HL-60 (cell line): ENCODE data around the gene ONECUT2.

Experiments used
- GABPA ChIP-seq: IDR thresholded peaks from 2 replicates; pipeline ENCODE4 v1.6.1; 2012; ENCODE audit warnings: low read depth
- POLR2AphosphoS5 ChIP-seq: IDR thresholded peaks from 2 replicates; pipeline ENCODE4 v1.6.1; 2012; ENCODE audit warnings: low read depth
- TF ChIP-seq, protein P1 (sequence below): IDR thresholded peaks from one replicate; pipeline ENCODE4 v1.5.1; 2011; ENCODE audit warnings: low read length, control low read depth, inconsistent platforms; ENCODE audit not compliant: insufficient read depth
- TF ChIP-seq, protein P2 (sequence below): IDR thresholded peaks from 2 replicates; pipeline ENCODE4 v1.6.1; 2012; ENCODE audit warnings: low read depth; ENCODE audit not compliant: insufficient replicate concordance

DNA sequence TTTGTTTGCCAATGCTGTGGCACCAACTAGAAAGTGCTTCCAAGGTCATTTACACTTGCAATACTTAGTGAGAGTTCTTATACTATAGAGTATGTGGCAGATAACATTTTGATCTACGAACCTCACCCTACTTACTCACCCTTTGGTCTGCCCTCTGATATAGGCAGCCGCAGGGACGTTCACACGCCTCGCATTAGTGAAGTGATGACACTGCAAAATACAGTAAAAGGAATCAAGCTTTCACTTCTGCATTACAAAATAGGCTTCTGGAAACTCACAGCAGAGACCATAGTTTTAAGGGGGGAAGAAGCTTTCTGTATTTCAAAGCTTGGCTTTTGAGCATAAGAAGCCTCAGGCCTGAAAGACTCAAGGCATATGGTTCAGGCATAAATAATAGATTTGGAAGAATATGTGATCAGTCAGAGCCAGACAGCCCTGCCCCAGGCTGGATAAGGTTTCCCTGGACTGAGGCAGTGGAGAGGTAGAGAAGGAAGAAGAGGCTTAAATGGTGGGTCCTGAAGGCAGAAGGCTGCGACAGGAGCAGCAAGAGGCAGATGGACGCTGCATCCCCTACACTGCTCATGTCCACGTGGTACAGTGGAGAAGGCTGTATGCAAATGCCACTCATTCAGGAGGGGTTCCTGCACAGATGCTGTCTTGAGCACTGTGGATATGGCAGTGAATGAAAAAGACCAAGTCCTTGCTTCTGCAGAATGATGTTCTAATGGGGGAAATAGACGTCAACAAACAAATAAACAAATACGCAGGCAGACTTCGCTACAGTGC is 88.2 kb downstream of the ONECUT2 start:
- TF ChIP-seq, protein P1, sequence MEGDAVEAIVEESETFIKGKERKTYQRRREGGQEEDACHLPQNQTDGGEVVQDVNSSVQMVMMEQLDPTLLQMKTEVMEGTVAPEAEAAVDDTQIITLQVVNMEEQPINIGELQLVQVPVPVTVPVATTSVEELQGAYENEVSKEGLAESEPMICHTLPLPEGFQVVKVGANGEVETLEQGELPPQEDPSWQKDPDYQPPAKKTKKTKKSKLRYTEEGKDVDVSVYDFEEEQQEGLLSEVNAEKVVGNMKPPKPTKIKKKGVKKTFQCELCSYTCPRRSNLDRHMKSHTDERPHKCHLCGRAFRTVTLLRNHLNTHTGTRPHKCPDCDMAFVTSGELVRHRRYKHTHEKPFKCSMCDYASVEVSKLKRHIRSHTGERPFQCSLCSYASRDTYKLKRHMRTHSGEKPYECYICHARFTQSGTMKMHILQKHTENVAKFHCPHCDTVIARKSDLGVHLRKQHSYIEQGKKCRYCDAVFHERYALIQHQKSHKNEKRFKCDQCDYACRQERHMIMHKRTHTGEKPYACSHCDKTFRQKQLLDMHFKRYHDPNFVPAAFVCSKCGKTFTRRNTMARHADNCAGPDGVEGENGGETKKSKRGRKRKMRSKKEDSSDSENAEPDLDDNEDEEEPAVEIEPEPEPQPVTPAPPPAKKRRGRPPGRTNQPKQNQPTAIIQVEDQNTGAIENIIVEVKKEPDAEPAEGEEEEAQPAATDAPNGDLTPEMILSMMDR: no peak
- TF ChIP-seq, protein P2, sequence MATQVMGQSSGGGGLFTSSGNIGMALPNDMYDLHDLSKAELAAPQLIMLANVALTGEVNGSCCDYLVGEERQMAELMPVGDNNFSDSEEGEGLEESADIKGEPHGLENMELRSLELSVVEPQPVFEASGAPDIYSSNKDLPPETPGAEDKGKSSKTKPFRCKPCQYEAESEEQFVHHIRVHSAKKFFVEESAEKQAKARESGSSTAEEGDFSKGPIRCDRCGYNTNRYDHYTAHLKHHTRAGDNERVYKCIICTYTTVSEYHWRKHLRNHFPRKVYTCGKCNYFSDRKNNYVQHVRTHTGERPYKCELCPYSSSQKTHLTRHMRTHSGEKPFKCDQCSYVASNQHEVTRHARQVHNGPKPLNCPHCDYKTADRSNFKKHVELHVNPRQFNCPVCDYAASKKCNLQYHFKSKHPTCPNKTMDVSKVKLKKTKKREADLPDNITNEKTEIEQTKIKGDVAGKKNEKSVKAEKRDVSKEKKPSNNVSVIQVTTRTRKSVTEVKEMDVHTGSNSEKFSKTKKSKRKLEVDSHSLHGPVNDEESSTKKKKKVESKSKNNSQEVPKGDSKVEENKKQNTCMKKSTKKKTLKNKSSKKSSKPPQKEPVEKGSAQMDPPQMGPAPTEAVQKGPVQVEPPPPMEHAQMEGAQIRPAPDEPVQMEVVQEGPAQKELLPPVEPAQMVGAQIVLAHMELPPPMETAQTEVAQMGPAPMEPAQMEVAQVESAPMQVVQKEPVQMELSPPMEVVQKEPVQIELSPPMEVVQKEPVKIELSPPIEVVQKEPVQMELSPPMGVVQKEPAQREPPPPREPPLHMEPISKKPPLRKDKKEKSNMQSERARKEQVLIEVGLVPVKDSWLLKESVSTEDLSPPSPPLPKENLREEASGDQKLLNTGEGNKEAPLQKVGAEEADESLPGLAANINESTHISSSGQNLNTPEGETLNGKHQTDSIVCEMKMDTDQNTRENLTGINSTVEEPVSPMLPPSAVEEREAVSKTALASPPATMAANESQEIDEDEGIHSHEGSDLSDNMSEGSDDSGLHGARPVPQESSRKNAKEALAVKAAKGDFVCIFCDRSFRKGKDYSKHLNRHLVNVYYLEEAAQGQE: no peak
- no peak for TF ChIP-seq GABPA
- no peak for TF ChIP-seq POLR2AphosphoS5
